Sigmoid colon (tissue), 7 donors: Measurements from ENCODE around the gene PPP1R14D. TPM values are rescaled to one million over a fixed set of nuclear protein-coding genes. Genes with fewer than 3 reads are reported as not detected.

ENCODE experiments used
- DNase-seq: peaks from one replicate; pipeline ENCODE4 v3.0.0-alpha.2; 2019
- H3K27ac ChIP-seq, 4 donors: fragments of 200-600 bp; sonication (generic); one replicate each; pipeline ENCODE4 v1.5.1; 2016 to 2019; ENCODE audit warnings: mild to moderate bottlenecking in 1 of 4
- H3K27me3 ChIP-seq, 3 donors: fragments of 200-600 bp; sonication (generic); one replicate each; pipeline ENCODE4 v1.5.1; 2019; ENCODE audit warnings: mild to moderate bottlenecking in 1 of 3
- H3K36me3 ChIP-seq, 4 donors: fragments of 200-600 bp; sonication (generic); one replicate each; pipeline ENCODE4 v1.5.1; 2016 to 2019
- H3K4me1 ChIP-seq, 4 donors: fragments of 200-600 bp; sonication (generic); one replicate each; pipeline ENCODE4 v1.5.1; 2017 to 2019
- H3K4me3 ChIP-seq, 4 donors: fragments of 200-600 bp; sonication (generic); one replicate each; pipeline ENCODE4 v1.5.1; 2017 to 2019; ENCODE audit warnings: mild to moderate bottlenecking in 2 of 4, moderate library complexity in 1 of 4
- H3K9me3 ChIP-seq, 4 donors: fragments of 200-600 bp in 3 of 4; sonication (generic) in 3 of 4; one replicate each; pipeline versions ENCODE4 v1.5.1 to v1.6.1; 2013 to 2019
- CTCF ChIP-seq, 4 experiments: fragments of 450-650 bp in 3 of 4; fragments of 200-600 bp in 1 of 4; IDR thresholded peaks; one replicate each; pipeline ENCODE4 v1.5.1; 2016 to 2019; ENCODE audit warnings: antibody characterized with exemption in 4 of 4, mild to moderate bottlenecking in 3 of 4, moderate library complexity in 2 of 4
- EP300 ChIP-seq, 4 donors: sonication (generic); formaldehyde crosslinking; IDR thresholded peaks; one replicate each; pipeline ENCODE4 v1.6.1; 2017; ENCODE audit warnings: antibody characterized with exemption in 4 of 4
- POLR2A ChIP-seq, 2 donors: fragments of 450-650 bp; IDR thresholded peaks; one replicate each; pipeline ENCODE4 v1.6.1; 2016; ENCODE audit warnings: antibody characterized with exemption in 2 of 2, mild to moderate bottlenecking in 2 of 2, moderate library complexity in 2 of 2
- POLR2AphosphoS5 ChIP-seq, 4 donors: sonication (generic); formaldehyde crosslinking; IDR thresholded peaks; one replicate each; pipeline ENCODE4 v1.6.1; 2017; ENCODE audit warnings: antibody characterized with exemption in 4 of 4
- WGBS, 2 donors: extraction: QIAGEN DNeasy Blood & Tissue Kit; methylation state at CpG; one replicate each; pipeline ENCODE4 v1.1.7; 2013; 5-methylcytosine and 5-hydroxymethylcytosine counted together
- intact Hi-C: fragments of 100-400 bp; cut with DNase I; formaldehyde crosslinking; loops from one replicate; pipeline ENCODE4 v1.15.1; 2023
- polyA plus RNA-seq, 3 donors: library from polyadenylated mRNA; stranded (reverse); fragments of 200-250 nt; gene quantifications; one replicate each; pipeline ENCODE4 v1.2.3, GENCODE V29; 2013
- total RNA-seq, 4 donors: library from RNA; depleted of rRNA; stranded (reverse); fragments of >200 nt; gene quantifications; one replicate each; pipeline ENCODE4 v1.1.0, GENCODE V29; 2016
- donor health status: healthy with polysubstance abuse.
- donor health status: Bipolar disorder and iron deficiency.
- donor health status: healthy.

The PPP1R14D gene
- total and polyA plus RNA-seq, 7 donors = 211 to 395 (median 212) TPM; not detected in 4

- H3K4me3 ChIP-seq = no peak overlapping the region
- no peaks in the 10 kb centered on the region for H3K36me3 ChIP-seq
- H3K27me3 ChIP-seq = no peaks in the 10 kb centered on the region
- no peak for TF ChIP-seq CTCF (IDR thresholded peaks at IDR 0.05)
- no peak for TF ChIP-seq POLR2AphosphoS5 (IDR thresholded peaks at IDR 0.05)
- no peak for TF ChIP-seq EP300 (IDR thresholded peaks at IDR 0.05)
- no peak for TF ChIP-seq POLR2A (IDR thresholded peaks at IDR 0.05)
- no peak for DNase-seq
- no peak overlapping the region for H3K27ac ChIP-seq
- intact Hi-C loops = no loop called here
- no peaks in the 10 kb centered on the region for H3K9me3 ChIP-seq
- H3K4me1 ChIP-seq = no peaks in the 10 kb centered on the region
Observed at GRCh38 chr15:40832903-40833302, 4.4 kb upstream of the PPP1R14D start.

GRCh38 chr15:40831861-40832260, 3.4 kb upstream of the PPP1R14D start:
- no peak overlapping the region for H3K4me3 ChIP-seq
- H3K27me3 ChIP-seq = peaks cover 0 to 3% (median 0%) of the 10 kb centered on the region in 3 donors
- WGBS, 2 donors = 85 to 87% methylated on average over 1 of the region's 1 CpG
- no peaks in the 10 kb centered on the region for H3K4me1 ChIP-seq
- no peaks in the 10 kb centered on the region for H3K9me3 ChIP-seq
- TF ChIP-seq EP300 (IDR thresholded peaks at IDR 0.05) (no peak), POLR2AphosphoS5 (IDR thresholded peaks at IDR 0.05) (no peak), POLR2A (IDR thresholded peaks at IDR 0.05) (no peak), CTCF (IDR thresholded peaks at IDR 0.05) (no peak)
- DNase-seq = no peak
- no peaks in the 10 kb centered on the region for H3K36me3 ChIP-seq
- intact Hi-C loops = no loop called here
- H3K27ac ChIP-seq = no peak overlapping the region

- no peak for DNase-seq
- Histone ChIP-seq H3K4me1 (no peaks in the 10 kb centered on the region), H3K4me3 (no peak overlapping the region), H3K27me3 (peaks cover 0 to 3% (median 0%) of the 10 kb centered on the region in 3 donors), H3K27ac (no peak overlapping the region), H3K9me3 (no peaks in the 10 kb centered on the region), H3K36me3 (no peaks in the 10 kb centered on the region)
- no peak for TF ChIP-seq CTCF (IDR thresholded peaks at IDR 0.05)
- no peak for TF ChIP-seq POLR2A (IDR thresholded peaks at IDR 0.05)
- TF ChIP-seq POLR2AphosphoS5 (IDR thresholded peaks at IDR 0.05) = no peak
- TF ChIP-seq EP300 (IDR thresholded peaks at IDR 0.05) = no peak
- intact Hi-C loops = no loop called here
- WGBS, 2 donors = 74% methylated on average over 2 of the region's 2 CpGs
Observed at GRCh38 chr15:40830884-40831283, 2.4 kb upstream of the PPP1R14D start.

GRCh38 chr15:40829115-40829514, 607 bp upstream of the PPP1R14D start:
- H3K27me3 ChIP-seq = peaks cover 0 to 8% (median 0%) of the 10 kb centered on the region in 3 donors
- H3K36me3 ChIP-seq = no peaks in the 10 kb centered on the region
- 15 to 68% methylated on average over 7 of the region's 7 CpGs for WGBS, 2 donors
- no peak overlapping the region for H3K4me3 ChIP-seq
- H3K9me3 ChIP-seq = no peaks in the 10 kb centered on the region
- H3K4me1 ChIP-seq = no peaks in the 10 kb centered on the region
- intact Hi-C loops = no loop called here
- DNase-seq = no peak
- no peak overlapping the region for H3K27ac ChIP-seq
- TF ChIP-seq CTCF (IDR thresholded peaks at IDR 0.05) (no peak), EP300 (IDR thresholded peaks at IDR 0.05) (no peak), POLR2AphosphoS5 (IDR thresholded peaks at IDR 0.05) (no peak), POLR2A (IDR thresholded peaks at IDR 0.05) (no peak)

GRCh38 chr15:40826423-40827075, 2.0 kb downstream of the PPP1R14D start:
- Histone ChIP-seq H3K4me1 (no peaks in the 10 kb centered on the region), H3K4me3 (no peak overlapping the region), H3K27me3 (peaks cover 0 to 8% (median 0%) of the 10 kb centered on the region in 3 donors), H3K9me3 (no peaks in the 10 kb centered on the region), H3K36me3 (no peaks in the 10 kb centered on the region), H3K27ac (no peak overlapping the region)
- no peak for DNase-seq
- intact Hi-C loops = no loop called here
- TF ChIP-seq POLR2AphosphoS5 (IDR thresholded peaks at IDR 0.05) (no peak), EP300 (IDR thresholded peaks at IDR 0.05) (no peak), CTCF (IDR thresholded peaks at IDR 0.05) (no peak), POLR2A (IDR thresholded peaks at IDR 0.05) (no peak)
- WGBS, 2 donors = 64 to 84% methylated on average over 4 of the region's 4 CpGs
